ENCODE data around the gene ADAM33.

DNA sequence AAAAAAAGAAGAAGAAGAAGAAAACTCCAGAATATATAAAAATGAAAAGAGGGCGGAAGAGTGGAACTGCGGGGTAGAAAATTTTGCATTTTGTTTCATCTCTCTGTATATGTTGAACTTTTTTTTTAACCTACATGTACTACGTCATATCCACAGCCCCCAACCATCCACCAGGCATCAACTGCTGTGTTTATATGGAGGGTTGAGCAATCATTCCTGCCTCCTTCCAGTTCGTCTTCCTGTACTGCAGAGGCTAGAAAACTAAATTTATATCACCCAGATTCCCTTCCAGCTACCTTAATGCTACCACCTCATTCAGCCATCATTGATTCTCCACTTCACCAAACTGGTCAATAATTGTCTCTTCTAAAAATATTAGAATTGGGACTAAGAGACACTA is 40.1 kb upstream of the ADAM33 start:
- TF ChIP-seq GATA2 (IDR thresholded peaks at IDR 0.05; ENCODE audit: low read depth, low read length): no peak
- no peak for TF ChIP-seq GATA3 (IDR thresholded peaks at IDR 0.05; ENCODE audit: low read depth, low read length)
